ENCODE data around the gene ODAPH.

DNA sequence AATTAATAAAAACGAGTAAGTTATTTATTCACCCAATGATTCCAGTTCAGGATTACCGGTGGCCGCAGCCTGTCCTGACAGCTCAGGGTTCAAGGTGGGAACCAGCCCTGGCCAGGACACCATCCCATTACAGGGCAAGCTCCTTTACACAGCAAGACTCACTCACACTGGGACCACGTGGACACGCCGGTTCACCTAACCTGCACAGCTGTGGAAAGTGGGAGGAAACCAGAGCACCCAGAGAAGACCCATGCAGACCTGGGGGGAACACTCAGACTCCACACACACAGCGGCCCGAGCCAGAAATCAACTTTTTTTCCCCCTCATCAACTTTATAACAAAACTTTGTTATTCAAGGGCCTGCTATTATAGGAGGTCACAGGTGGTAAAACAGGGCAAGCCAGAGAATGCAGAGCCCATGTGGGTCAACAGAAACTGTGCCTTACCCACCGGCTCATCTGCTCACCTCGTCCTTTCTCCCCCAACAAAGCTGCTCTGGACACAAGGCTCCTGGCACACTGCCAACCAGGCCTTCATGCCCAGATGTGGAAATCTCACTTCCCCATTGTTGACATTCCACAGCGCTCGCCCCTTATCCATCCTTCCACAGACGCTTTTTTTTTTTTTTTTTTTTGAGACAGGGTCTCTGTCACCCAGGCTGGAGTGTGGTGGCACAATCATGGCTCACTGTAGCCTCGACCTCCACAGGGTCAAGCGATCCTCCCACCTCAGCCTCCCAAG, 8.0 kb upstream of the ODAPH start:
- TF ChIP-seq, protein P1, sequence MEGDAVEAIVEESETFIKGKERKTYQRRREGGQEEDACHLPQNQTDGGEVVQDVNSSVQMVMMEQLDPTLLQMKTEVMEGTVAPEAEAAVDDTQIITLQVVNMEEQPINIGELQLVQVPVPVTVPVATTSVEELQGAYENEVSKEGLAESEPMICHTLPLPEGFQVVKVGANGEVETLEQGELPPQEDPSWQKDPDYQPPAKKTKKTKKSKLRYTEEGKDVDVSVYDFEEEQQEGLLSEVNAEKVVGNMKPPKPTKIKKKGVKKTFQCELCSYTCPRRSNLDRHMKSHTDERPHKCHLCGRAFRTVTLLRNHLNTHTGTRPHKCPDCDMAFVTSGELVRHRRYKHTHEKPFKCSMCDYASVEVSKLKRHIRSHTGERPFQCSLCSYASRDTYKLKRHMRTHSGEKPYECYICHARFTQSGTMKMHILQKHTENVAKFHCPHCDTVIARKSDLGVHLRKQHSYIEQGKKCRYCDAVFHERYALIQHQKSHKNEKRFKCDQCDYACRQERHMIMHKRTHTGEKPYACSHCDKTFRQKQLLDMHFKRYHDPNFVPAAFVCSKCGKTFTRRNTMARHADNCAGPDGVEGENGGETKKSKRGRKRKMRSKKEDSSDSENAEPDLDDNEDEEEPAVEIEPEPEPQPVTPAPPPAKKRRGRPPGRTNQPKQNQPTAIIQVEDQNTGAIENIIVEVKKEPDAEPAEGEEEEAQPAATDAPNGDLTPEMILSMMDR (IDR thresholded peaks at IDR 0.05), result no peak
- no peak for TF ChIP-seq POLR2A (IDR thresholded peaks at IDR 0.05)
